NCI-H2107 treated with DMSO at 0.1 percent for 48 hours (cell line): ENCODE measurements around the gene TMEM129.

Source experiments
- DNase-seq: peaks from one replicate; lab custom pipeline; 2025; ENCODE audit not compliant: unreplicated experiment; lab: John Stamatoyannopoulos, UW

TMEM129 gene, protein sequence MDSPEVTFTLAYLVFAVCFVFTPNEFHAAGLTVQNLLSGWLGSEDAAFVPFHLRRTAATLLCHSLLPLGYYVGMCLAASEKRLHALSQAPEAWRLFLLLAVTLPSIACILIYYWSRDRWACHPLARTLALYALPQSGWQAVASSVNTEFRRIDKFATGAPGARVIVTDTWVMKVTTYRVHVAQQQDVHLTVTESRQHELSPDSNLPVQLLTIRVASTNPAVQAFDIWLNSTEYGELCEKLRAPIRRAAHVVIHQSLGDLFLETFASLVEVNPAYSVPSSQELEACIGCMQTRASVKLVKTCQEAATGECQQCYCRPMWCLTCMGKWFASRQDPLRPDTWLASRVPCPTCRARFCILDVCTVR

DNA sequence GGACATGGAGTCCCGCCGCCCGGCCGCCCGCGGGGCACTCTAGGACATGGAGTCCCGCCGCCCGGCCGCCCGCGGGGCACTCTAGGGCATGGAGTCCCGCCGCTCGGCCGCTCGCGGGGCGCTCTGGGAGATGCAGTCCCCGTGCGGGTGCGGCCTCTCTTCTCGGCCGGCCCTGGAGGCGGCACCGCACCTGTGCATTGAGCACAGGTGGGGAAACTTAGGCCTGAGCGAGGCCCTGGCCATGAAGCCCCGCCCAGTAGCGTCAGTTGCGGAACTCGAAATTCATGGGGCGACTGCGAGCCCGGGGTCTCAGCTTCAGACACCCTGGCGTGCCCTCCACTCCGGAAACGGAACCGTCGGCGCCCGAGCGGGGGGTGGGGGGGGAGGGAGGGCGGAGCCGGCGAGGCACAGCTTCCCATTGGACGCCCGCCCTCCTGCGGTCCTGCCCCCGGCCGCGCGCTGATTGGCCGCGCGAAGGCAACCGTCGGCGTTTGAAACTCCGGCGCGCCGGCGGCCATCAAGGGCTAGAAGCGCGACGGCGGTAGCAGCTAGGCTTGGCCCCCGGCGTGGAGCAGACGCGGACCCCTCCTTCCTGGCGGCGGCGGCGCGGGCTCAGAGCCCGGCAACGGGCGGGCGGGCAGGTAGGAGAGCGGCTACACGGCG lies at the start of gene TMEM129, which contains the start of gene TACC3:
TSS of gene TMEM129 (minus strand) at position 321 of the 663 bp plus-strand sequence. CDS start 486 bp downstream, outside the sequence.
TSS of gene TACC3 (plus strand) at position 519 of the 663 bp plus-strand sequence. CDS start 1,901 bp downstream, outside the sequence.
- peak; percentile 73 for DNase-seq

DNA sequence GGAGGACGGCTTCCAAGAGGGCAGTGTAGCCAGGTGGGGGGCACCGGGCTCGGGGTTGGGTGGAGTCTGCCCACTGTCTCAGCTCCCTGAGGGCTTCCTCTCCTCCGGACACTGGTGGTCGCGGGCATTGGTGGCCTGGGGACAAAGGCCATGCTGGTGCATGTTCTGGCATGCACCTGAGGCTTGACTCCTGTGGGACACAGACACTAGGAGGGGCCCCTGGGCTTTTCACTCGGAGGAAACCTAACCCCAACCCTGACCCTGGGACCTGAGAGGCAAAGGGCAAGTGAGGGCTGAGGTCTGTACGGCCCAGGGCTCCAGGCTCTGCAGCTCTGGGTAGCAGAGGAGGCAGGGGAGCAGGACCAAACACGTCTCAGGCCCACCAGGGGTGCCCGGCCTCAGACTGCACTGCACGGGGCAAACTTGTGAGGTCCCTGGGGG lies 49.7 kb upstream of the TMEM129 start:
- DNase-seq, result no peak

DNA sequence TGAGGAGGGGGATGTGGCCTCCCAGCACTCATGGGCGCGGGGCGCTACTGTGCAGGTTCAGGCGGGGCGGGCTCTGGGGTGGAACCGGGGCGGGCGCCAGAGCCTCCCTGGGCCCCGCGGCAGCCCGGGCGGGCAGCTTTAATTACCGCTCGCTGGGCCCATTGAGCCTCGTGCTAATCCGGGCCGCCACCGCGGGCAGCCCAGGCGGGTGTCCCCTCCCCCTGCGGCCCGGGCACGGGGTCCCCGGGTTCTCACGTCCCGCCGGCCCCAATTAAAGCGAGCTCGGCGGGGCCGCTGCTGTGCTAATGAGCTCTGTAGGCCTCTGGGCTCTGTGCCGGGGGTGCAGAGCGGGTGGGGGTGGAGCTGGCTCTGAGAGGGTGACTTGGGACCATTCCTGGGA lies 49.1 kb upstream of the TMEM129 start:
- DNase-seq, result no peak

DNA sequence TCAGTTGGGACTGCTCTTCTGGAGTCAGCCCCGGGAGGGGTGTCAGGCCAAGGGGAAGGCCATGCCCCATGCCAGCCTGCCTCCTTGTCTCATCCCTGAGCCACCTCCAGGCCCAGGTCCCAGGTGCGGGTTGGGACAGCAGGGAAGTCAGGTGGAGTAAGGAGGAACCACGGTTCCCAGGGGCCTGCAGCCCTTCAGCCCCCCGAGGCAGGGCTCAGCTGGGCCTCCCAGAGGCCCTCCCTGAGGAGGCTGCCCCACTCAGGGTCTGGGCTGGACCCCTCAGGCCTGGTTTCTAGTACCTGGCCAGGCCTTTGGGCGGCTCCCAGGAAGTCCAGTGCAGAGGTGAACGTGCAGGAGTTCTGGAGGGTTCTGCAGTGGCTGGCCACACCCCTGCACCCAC lies 48.6 kb upstream of the TMEM129 start:
- no peak for DNase-seq

DNA sequence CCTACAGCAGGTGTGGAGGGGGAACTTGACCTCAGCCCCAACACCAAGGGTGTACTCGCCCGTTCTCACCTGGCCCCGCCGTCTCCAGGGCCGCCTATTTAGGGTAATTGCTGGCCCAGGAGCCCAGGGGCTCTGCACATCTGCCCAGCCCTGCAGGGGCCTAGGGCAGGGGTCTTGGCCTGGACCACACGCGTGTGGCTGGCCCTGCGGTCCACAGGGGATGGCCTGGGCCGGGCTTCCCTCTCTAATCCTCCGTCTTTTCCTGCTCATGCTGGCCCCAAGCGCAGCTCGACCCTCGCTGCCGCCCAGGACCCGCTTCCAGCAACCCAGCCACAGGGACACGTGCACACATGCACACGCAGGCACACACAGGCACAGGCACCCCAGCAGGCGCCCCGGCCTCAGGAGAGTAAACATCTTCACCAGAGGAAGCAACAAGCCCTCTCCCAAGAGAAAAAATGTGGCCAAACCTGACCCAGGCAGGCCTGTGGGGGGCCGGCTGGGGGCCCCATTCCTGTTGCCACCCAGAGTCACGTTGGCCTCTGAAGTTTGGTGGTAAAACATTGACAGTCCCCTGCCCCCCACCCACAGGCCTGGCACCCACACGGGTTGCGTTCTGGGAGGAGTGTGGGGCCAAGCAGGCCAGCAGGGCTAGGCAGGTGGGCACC lies 47.4 kb upstream of the TMEM129 start:
- no peak for DNase-seq

DNA sequence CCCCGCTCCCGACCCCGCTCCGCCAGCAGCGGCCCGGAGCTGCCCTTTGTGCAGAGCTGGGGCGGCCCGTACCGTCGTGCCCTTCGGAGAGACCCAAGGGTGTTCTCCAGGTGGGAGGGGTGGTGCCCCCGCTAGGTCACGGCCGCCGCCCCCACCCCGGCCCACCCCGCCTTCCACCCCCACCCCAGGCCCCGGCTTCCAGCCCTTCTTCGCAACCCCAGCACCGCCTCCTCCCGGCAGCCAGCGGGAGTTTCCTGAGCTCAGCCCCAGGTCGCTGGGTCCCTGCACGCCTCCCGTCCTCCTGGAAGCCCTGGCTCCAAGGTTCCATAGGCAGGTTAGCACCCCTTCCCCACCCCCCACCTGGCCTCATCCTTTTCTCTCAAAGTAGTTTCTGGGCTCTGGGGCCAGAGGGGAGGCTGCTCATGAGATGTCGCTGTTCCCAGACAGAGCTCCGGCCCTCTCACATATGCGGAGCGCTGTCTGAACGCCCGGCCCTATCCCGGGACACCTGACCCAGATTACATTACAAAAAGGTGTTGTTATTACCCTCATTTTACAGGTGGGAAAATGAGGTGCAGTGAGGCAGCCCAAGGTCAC lies 46.7 kb upstream of the TMEM129 start:
- DNase-seq, result no peak

DNA sequence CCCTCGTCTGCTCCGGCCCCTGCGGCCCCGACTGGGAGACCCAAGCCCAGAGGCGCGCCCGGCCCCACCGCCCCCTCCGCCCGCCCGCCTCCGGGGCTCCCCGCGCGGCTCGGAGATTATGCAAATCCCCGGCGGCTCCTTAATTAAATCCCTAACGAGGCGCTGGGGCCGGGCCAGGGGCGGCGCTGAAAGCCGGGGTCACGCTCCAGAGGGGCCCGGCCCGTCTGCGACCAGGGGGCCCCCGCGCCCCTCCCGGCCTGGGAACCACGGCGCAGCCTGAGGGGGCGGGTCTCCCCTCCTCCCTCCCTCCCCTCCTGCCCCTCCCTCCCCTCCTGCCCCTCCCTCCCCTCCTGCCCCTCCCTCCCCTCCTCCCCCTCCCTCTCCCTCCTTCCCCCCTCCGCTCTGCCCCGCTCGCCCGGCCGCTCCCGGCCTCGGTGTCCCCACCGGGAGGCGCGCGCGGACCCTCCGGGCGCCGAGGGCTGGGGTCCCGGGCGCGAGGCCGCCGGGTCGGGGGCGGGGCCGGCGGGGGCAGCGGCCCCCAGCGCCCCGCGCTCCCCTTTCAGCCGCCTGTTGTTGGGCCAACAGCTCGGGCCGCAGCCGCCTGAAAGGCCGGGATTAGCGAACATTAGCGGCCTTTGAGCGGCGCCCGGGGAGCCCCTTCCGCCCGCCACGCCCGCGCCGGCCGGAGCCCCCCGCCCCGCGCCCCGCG lies 46.1 kb upstream of the TMEM129 start:
- DNase-seq, result no peak

DNA sequence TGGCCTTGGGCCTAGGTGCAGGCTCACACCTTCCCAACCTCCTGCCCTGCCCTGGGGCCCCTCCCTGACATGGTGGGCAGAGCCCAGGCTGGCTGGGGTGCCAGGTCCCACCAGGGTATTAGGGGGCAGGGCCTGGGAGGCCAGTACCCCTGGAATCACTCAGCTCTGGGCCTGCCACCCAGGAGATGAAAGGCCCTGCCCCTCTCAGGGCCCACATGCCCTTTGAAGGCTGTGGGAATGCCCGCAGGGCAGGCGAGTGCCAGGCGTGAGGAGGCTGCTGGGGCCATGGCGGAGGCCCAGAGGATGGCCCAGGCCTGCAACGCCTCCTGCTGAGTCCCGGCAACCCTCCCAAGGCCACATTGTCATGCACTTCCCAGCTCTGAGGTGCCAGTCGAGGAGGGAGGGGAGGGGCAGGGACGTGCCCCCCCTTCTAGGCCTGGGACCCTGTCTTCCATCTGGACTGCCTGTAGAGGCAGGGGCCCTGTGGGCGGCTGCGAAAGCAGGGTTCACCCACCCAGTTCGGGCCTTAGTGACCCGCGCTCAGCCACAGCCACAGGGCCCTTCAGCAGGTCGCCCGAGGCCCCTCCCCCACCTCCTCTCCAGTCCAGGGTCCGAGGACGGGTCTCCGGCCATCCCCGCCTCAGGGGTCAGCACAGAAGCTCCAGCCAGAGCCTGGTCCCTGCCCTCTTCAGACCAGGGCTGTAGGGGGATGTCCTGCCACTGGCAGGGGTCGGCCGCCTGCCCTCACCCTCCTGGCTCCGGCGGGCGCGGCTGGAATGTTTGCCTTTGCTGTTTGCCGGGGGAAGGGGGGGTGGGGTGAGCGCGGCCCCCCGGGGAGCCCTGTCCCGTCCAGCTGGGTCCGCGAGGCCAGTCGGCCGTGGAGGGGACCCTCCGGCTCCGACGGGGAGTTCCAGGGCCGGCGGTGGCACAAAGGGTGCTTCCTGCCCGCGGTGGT lies 45.3 kb upstream of the TMEM129 start:
- DNase-seq, result no peak

DNA sequence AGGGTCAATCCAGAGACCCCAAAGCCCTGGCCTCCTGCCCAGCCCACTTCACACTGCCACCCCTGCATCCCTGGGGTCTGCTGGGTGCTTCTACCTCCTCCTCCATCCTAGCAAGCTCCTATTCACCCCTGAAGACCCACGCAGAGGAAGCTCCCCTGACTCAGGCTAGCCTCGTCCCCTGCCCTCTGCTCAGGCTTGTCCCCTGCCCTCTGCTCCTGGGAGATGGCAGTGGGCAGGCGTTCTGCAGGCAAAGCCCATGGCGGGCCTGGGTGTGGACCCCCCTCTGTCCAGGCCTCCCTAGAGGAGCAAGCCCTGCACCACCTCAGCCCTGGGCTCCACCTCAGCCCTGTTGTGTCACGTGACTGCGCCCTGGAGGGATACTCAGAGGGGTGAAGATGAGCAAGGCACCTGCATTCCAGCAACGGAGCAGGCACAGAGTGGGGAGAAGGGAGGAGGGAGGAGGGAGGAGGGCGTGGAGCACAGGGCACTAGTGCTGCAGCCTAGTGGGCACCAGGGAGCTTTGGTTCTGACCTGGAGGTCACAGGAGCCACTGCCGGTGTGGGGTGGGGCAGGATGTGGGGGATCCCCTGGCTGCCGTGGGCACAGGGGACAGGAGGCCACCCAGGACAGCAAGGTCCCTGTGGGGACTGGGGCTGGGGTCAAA lies 44.4 kb upstream of the TMEM129 start:
- no peak for DNase-seq

DNA sequence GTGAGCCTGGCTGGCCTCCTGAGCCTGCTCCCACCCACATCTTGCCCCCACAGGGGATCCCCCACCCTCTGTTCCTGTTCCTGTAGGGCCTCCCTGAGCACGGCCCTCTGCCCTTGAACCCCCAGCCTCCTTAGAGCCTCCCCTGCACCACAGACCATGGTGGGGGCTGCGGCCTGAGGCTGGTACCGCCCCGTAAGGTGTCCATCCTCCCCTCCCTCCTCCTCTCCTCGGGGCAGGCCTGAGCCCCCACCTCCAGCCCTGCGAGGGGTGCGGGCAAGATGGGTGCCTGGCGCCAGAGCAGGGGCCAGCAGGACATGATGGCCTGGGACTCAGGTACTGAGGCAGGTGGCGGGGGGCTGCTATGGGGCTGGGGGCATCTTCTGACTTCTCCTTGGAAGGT lies 43.5 kb upstream of the TMEM129 start:
- DNase-seq, result no peak

DNA sequence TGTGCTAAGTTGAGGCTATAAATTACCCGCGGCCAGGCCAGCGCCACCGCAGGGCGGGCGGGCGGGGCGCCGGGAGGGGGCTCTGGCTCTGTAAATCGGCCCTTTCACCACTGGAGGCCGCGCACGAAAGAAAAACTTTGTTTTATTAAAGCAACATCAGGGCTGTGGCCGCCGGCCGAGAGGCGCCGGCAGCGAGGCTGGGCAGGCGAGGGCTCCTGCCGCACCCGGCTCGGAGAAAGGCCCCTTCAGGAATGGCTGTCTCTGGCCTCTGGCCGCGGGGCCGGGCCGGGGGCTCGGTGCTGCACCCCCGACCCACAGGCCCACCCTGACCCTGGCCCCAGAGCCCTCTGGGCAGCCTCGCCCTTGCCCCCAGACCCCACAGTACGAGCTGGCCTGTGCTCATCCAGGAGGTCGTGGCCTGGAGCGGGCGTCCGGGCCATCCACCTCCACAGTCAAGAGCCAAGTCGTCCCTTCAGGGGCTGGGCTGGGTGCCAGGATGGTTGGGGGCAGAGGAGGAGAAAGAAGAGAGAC lies 42.5 kb upstream of the TMEM129 start:
- no peak for DNase-seq

DNA sequence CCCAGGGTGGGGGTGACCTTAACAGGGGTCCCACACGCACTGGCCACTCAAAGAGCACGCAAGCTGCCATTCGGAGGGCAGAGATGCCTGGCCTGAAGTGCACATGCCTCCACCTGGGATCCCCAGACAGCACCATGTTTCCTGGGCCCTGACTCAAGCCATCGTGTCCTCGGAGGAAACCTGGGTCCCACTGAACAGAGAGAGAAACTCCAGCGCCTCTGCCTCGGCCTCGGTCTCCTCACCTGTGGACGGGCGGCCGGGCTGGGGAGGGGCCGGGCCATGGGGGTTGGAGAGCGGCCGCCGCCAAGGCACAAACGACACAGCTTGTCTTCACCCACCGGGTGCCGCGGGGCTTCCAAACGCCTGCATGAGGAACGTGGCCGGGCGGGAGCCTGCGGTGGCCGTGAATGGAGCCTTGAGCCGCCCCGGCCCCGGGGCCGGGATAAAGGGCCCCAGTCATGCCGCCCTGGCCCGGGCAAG lies 42.0 kb upstream of the TMEM129 start:
- DNase-seq, result no peak

DNA sequence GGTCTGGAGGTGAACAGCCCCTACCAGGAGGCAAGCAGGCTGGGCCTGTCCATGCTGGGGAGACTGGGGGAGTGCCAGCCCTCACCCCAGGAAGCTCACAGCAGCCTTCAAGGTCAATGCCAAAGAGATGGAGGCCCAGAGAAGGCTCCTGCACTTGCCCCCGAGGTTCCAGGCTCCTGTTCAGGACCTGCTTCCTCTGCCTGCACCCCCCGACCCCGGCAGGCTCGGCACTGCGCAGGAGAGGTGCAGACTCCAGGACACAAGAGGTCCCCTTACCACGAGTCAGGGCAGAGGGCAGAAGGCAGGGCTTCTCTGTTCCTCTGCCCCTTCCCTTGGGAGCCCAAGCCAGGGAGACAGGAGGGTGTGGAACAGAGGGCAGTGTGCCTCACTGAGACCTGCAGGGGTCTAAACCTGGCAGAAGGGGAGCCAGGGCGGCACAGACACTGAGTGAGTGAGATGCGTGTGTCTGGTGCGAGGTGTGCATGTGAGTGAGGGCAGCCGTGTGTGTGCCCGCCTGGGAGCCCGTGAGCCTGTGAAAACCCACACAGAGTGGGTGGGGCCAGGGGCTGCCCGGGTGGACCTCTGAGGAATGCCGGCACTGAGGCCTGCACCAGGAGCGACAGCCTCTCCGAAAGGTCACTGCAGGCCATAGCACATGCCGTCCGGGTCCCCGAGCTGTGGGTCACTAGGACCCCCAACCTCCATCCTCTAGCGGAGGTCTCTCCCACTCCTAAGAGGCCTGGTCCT lies 41.3 kb upstream of the TMEM129 start:
- DNase-seq, result no peak

DNA sequence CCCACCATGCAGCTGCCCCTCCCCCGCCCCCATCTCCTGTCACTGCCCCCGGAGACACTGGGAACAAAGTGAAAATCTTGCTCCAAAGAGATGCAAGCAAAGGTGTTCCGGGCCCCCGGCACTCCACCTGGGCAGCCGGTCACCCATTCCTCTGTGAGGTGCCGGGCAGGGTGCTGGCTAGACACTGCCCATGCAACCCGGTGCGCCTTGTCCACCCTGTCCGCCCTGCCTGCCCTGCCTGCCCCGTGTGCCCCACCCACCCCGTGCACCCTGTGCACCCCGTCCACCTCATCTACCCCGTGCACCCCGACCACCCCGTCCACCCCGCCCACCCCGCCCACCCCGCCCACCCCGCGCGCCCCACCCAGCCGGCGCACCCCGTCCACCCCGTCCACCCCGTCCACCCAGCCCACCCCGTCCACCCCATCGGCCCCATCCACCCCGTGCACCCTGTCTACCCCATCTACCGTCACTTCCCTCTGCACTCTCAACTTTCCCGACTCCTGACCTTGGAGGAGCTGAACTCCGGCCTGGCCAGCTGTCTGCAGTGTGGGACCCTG lies 40.1 kb upstream of the TMEM129 start:
- no peak for DNase-seq

DNA sequence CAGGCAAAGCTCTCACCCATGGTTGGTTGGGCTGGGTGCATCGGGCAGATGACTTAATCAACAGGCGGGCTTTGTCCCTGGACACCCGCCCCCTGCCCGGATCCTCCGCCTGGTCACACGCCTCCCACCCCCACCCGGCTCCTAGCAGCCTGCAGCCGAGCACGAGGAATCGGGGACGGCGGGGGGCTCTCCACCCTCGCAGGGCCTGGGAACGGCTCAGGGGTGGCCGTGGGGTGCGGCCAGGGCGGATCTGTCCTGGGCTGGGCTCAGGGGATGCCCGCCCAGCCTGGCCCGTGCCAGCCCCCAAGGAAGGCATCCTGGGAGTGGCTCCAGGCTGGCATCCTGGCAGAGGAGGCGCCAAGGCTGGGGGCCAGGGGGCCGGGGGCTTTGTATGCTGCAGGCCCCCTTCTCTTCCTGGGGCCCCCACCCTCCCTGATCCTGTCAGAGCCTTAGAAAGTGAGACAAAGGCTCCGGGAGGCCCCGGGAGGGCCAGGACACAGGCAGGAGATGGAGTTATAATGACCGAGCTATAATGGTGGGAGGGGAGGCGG lies 39.5 kb upstream of the TMEM129 start:
- no peak for DNase-seq

DNA sequence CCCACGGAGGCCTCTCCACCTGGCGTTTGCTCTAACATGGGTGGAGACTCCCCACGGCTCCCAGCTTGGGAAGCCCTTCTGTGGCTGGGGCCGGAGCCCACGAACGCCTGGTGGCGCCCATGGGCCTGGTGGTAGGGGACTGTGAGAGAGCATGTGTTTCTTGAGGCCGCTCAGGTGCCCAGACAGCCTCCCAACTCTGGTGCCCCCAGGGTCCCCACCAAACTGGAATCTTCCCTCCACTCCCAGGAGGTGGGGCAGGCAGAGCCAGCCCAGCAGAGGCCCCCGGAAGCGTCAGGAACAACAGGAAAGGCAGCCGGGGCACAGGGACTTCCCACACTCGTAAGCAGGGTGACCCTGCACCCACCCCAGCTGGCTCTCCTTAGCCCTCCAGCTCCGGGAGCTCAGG lies 38.7 kb upstream of the TMEM129 start:
- no peak for DNase-seq

DNA sequence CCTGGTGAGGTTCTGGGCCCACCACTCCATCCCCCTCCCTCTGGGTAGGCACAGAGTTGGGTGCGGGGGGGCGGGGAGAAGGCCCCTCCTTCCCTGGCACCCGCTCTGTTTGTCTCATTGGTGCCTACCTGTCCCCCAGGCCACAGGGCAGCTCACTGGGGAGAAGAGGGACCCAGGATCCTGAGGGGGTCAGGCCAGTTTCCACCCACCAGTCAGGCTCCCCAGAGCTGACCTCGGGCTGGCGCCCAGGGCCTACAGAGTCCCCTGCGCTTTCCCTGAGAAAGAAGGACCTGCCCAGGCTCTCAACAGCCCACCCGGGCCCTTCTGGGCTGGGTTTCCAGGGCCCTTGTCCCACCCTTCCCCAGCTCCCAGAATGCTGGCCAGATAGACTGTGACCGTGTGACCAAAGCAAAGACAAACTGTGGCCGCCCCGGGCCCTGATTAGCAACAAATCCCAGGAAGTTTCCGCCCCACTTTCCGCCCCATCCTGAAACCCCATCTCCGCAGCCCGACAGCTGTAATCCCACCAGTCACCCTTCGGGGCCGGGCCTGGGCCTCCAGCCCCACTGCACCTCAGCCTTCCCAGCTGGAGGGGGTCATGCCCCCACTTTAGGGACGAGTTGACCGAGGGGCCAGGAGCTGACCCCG lies 38.2 kb upstream of the TMEM129 start:
- no peak for DNase-seq
